K562 (cell line): Measurements from ENCODE around the gene SURF4. TPM values are rescaled to one million over a fixed set of nuclear protein-coding genes. Genes with fewer than 3 reads are reported as not detected.

Source experiments
- CBX3 ChIP-seq, 2 experiments: IDR thresholded peaks; 1 replicate in 1 of 2; 2 replicates in 1 of 2; pipeline ENCODE4 v1.6.1; 2012; ENCODE audit warnings: inconsistent platforms in 2 of 2, low read length in 2 of 2, borderline replicate concordance in 1 of 2, control low read depth in 1 of 2
- GABPA ChIP-seq: fragments of 200-800 bp; sonication (Bioruptor generic); conservative IDR thresholded peaks from 2 replicates; pipeline ENCODE4 v1.6.1; 2016; ENCODE audit warnings: low read depth, missing genetic modification characterization, missing compliant biosample characterization
- HDAC6 ChIP-seq: IDR thresholded peaks from 2 replicates; pipeline ENCODE4 v1.6.1; 2012; ENCODE audit warnings: low read depth, mild to moderate bottlenecking, control low read depth, inconsistent platforms, low read length, moderate library complexity
- PYGO2 ChIP-seq: fragments of 450-650 bp; IDR thresholded peaks from 2 replicates; pipeline ENCODE4 v1.6.1; 2016; ENCODE audit warnings: mild to moderate bottlenecking, missing genetic modification characterization, moderate library complexity, missing compliant biosample characterization
- TAF1 ChIP-seq: IDR thresholded peaks from 2 replicates; pipeline ENCODE4 v1.6.1; 2011; ENCODE audit warnings: mild to moderate bottlenecking, low read length, moderate library complexity; ENCODE audit not compliant: insufficient read depth, control insufficient read depth, severe bottlenecking; ENCODE audit errors: extremely low read depth
- ZFX ChIP-seq: sonication (generic); formaldehyde crosslinking; IDR thresholded peaks from 2 replicates; pipeline ENCODE4 v1.8.0; 2022; ENCODE audit warnings: mild to moderate bottlenecking, missing genetic modification reagents, moderate library complexity
- ZNF175 ChIP-seq: fragments of 200-800 bp; sonication (Bioruptor generic); IDR thresholded peaks from 2 replicates; pipeline ENCODE4 v1.6.1; 2016; ENCODE audit warnings: low read depth, mild to moderate bottlenecking, missing genetic modification characterization, missing compliant biosample characterization
- polyA plus RNA-seq, 8 experiments: library from polyadenylated mRNA; depleted of rRNA in 4 of 8; stranded (reverse) in 5 of 8; unstranded in 3 of 8; fragments of >200 nt; fragmentation: Nextera tagmentation in 2 of 8; fragmentation: Illumina TruSeq in 1 of 8; extraction: Ambion mirVana in 2 of 8; extraction: Trizol in 1 of 8; gene quantifications; 2 replicates each; pipeline versions ENCODE4 v1.2.1 to v1.2.3, GENCODE V29; 2011 to 2014; ENCODE audit warnings: inconsistent platforms in 1 of 8, missing spikeins in 1 of 8
- total RNA-seq, 7 experiments: library from RNA; depleted of rRNA in 6 of 7; stranded (reverse); fragments of >200 nt in 6 of 7; fragmentation: Illumina TruSeq in 2 of 7; extraction: Trizol in 2 of 7; gene quantifications; 2 replicates each; pipeline versions ENCODE4 v1.2.1 to v1.2.3, GENCODE V29; 2011 to 2021; ENCODE audit warnings: low replicate concordance in 1 of 7
- TF ChIP-seq, protein P1 (sequence below): fragments of 250-450 bp; sonication (Bioruptor Pico); IDR thresholded peaks from 2 replicates; pipeline ENCODE4 v1.5.0; 2021
- TF ChIP-seq, protein P2 (sequence below), 2 experiments: fragments of 150-350 bp in 1 of 2; IDR thresholded peaks; 2 replicates each; pipeline ENCODE4 v1.6.1; 2012 to 2016; ENCODE audit warnings: low read depth in 2 of 2, low read length in 2 of 2, mild to moderate bottlenecking in 1 of 2, moderate library complexity in 1 of 2
- TF ChIP-seq, protein P3 (sequence below): sonication (generic); formaldehyde crosslinking; IDR thresholded peaks from 2 replicates; pipeline ENCODE4 v1.8.0; 2023; ENCODE audit warnings: missing genetic modification reagents, mild to moderate bottlenecking, borderline replicate concordance
- TF ChIP-seq, protein P4 (sequence below): sonication (generic); formaldehyde crosslinking; IDR thresholded peaks from 2 replicates; pipeline ENCODE4 v1.8.0; 2023; ENCODE audit warnings: mild to moderate bottlenecking, missing genetic modification reagents

The SURF4 gene
- total and polyA plus RNA-seq, 9 of the 15 experiments (the other 6 are each of a cell fraction or from before 2014, with no cell fraction given), result 8.4 to 176 (median 130) TPM

DNA sequence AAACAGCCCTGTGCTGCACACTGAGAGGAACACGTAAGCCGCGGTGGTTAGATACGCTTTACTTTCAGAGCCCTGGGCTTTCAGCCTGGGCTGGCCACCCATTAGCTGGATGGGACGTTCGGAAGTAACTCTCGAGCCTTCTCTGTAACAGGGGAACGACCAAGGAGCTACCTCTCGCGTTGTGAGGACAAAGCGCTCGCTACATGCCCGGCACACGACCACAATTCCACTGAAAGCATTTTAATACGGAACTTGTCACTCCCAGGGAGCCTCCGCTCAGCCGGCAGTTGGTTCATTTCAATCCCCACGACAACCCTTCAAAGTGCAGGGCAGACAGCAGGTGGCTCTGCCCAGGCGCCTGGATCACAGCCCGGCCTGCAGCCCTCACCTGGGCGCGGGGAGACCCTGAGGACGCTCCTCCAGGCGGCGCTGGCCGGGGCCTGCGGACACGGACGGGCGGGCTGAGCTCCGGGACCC lies 19.9 kb downstream of the SURF4 start (continued):
- TF ChIP-seq, protein P1, sequence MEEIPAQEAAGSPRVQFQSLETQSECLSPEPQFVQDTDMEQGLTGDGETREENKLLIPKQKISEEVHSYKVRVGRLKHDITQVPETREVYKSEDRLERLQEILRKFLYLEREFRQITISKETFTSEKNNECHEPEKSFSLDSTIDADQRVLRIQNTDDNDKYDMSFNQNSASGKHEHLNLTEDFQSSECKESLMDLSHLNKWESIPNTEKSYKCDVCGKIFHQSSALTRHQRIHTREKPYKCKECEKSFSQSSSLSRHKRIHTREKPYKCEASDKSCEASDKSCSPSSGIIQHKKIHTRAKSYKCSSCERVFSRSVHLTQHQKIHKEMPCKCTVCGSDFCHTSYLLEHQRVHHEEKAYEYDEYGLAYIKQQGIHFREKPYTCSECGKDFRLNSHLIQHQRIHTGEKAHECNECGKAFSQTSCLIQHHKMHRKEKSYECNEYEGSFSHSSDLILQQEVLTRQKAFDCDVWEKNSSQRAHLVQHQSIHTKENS, result no peak
- no peak for TF ChIP-seq TAF1
- no peak for TF ChIP-seq GABPA
- TF ChIP-seq, protein P2, sequence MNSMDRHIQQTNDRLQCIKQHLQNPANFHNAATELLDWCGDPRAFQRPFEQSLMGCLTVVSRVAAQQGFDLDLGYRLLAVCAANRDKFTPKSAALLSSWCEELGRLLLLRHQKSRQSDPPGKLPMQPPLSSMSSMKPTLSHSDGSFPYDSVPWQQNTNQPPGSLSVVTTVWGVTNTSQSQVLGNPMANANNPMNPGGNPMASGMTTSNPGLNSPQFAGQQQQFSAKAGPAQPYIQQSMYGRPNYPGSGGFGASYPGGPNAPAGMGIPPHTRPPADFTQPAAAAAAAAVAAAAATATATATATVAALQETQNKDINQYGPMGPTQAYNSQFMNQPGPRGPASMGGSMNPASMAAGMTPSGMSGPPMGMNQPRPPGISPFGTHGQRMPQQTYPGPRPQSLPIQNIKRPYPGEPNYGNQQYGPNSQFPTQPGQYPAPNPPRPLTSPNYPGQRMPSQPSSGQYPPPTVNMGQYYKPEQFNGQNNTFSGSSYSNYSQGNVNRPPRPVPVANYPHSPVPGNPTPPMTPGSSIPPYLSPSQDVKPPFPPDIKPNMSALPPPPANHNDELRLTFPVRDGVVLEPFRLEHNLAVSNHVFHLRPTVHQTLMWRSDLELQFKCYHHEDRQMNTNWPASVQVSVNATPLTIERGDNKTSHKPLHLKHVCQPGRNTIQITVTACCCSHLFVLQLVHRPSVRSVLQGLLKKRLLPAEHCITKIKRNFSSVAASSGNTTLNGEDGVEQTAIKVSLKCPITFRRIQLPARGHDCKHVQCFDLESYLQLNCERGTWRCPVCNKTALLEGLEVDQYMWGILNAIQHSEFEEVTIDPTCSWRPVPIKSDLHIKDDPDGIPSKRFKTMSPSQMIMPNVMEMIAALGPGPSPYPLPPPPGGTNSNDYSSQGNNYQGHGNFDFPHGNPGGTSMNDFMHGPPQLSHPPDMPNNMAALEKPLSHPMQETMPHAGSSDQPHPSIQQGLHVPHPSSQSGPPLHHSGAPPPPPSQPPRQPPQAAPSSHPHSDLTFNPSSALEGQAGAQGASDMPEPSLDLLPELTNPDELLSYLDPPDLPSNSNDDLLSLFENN (IDR thresholded peaks at IDR 0.05; ENCODE audit: low read depth in 2 of 2, low read length in 2 of 2), result no peak
- TF ChIP-seq ZNF175 (CRISPR knock-in tag), result no peak
- TF ChIP-seq, protein P3, sequence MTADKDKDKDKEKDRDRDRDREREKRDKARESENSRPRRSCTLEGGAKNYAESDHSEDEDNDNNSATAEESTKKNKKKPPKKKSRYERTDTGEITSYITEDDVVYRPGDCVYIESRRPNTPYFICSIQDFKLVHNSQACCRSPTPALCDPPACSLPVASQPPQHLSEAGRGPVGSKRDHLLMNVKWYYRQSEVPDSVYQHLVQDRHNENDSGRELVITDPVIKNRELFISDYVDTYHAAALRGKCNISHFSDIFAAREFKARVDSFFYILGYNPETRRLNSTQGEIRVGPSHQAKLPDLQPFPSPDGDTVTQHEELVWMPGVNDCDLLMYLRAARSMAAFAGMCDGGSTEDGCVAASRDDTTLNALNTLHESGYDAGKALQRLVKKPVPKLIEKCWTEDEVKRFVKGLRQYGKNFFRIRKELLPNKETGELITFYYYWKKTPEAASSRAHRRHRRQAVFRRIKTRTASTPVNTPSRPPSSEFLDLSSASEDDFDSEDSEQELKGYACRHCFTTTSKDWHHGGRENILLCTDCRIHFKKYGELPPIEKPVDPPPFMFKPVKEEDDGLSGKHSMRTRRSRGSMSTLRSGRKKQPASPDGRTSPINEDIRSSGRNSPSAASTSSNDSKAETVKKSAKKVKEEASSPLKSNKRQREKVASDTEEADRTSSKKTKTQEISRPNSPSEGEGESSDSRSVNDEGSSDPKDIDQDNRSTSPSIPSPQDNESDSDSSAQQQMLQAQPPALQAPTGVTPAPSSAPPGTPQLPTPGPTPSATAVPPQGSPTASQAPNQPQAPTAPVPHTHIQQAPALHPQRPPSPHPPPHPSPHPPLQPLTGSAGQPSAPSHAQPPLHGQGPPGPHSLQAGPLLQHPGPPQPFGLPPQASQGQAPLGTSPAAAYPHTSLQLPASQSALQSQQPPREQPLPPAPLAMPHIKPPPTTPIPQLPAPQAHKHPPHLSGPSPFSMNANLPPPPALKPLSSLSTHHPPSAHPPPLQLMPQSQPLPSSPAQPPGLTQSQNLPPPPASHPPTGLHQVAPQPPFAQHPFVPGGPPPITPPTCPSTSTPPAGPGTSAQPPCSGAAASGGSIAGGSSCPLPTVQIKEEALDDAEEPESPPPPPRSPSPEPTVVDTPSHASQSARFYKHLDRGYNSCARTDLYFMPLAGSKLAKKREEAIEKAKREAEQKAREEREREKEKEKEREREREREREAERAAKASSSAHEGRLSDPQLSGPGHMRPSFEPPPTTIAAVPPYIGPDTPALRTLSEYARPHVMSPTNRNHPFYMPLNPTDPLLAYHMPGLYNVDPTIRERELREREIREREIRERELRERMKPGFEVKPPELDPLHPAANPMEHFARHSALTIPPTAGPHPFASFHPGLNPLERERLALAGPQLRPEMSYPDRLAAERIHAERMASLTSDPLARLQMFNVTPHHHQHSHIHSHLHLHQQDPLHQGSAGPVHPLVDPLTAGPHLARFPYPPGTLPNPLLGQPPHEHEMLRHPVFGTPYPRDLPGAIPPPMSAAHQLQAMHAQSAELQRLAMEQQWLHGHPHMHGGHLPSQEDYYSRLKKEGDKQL (CRISPR knock-in tag), result no peak
- no peak for TF ChIP-seq PYGO2 (tag)
- no peak for TF ChIP-seq HDAC6
- TF ChIP-seq, protein P4, sequence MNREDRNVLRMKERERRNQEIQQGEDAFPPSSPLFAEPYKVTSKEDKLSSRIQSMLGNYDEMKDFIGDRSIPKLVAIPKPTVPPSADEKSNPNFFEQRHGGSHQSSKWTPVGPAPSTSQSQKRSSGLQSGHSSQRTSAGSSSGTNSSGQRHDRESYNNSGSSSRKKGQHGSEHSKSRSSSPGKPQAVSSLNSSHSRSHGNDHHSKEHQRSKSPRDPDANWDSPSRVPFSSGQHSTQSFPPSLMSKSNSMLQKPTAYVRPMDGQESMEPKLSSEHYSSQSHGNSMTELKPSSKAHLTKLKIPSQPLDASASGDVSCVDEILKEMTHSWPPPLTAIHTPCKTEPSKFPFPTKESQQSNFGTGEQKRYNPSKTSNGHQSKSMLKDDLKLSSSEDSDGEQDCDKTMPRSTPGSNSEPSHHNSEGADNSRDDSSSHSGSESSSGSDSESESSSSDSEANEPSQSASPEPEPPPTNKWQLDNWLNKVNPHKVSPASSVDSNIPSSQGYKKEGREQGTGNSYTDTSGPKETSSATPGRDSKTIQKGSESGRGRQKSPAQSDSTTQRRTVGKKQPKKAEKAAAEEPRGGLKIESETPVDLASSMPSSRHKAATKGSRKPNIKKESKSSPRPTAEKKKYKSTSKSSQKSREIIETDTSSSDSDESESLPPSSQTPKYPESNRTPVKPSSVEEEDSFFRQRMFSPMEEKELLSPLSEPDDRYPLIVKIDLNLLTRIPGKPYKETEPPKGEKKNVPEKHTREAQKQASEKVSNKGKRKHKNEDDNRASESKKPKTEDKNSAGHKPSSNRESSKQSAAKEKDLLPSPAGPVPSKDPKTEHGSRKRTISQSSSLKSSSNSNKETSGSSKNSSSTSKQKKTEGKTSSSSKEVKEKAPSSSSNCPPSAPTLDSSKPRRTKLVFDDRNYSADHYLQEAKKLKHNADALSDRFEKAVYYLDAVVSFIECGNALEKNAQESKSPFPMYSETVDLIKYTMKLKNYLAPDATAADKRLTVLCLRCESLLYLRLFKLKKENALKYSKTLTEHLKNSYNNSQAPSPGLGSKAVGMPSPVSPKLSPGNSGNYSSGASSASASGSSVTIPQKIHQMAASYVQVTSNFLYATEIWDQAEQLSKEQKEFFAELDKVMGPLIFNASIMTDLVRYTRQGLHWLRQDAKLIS (CRISPR knock-in tag), result no peak
- TF ChIP-seq ZFX (CRISPR knock-in tag), result peak; percentile 43; the same call in 1 of the 2 replicates
- no peak for TF ChIP-seq CBX3 (IDR thresholded peaks at IDR 0.05; ENCODE audit: borderline replicate concordance in 1 of 2, low read length in 2 of 2)
